K562 (cell line): Measurements from ENCODE around the gene CT55. TPM values are rescaled to one million over a fixed set of nuclear protein-coding genes. Genes with fewer than 3 reads are reported as not detected.

ENCODE experiments used
- CUX1 ChIP-seq: fragments of 200-800 bp; sonication (Bioruptor generic); IDR thresholded peaks from 2 replicates; pipeline ENCODE4 v1.6.1; 2016; ENCODE audit warnings: missing genetic modification characterization, missing compliant biosample characterization
- ETS2 ChIP-seq: IDR thresholded peaks from 2 replicates; pipeline ENCODE4 v1.6.1; 2016; ENCODE audit warnings: borderline replicate concordance, missing genetic modification characterization, mild to moderate bottlenecking, moderate library complexity, missing compliant biosample characterization; ENCODE audit not compliant: poor library complexity, severe bottlenecking
- HDAC6 ChIP-seq: IDR thresholded peaks from 2 replicates; pipeline ENCODE4 v1.6.1; 2012; ENCODE audit warnings: low read depth, mild to moderate bottlenecking, control low read depth, inconsistent platforms, low read length, moderate library complexity
- KLF6 ChIP-seq: fragments of 250-450 bp; sonication (Bioruptor Pico); IDR thresholded peaks from 2 replicates; pipeline ENCODE4 v1.4.0; 2020; ENCODE audit warnings: mild to moderate bottlenecking, moderate library complexity, borderline replicate concordance
- WHSC1 ChIP-seq: IDR thresholded peaks from one replicate; pipeline ENCODE4 v1.6.1; 2012; ENCODE audit warnings: low read length, control low read depth, inconsistent platforms
- XRCC5 ChIP-seq: fragments of 200-400 bp; formaldehyde crosslinking; IDR thresholded peaks from 2 replicates; pipeline ENCODE4 v1.6.1; 2017; ENCODE audit warnings: low read depth, mild to moderate bottlenecking, low read length
- ZKSCAN3 ChIP-seq: fragments of 250-450 bp; sonication (Bioruptor Pico); IDR thresholded peaks from 2 replicates; pipeline ENCODE4 v1.4.0; 2020
- polyA plus RNA-seq, 8 experiments: library from polyadenylated mRNA; depleted of rRNA in 4 of 8; stranded (reverse) in 5 of 8; unstranded in 3 of 8; fragments of >200 nt; fragmentation: Nextera tagmentation in 2 of 8; fragmentation: Illumina TruSeq in 1 of 8; extraction: Ambion mirVana in 2 of 8; extraction: Trizol in 1 of 8; gene quantifications; 2 replicates each; pipeline versions ENCODE4 v1.2.1 to v1.2.3, GENCODE V29; 2011 to 2014; ENCODE audit warnings: inconsistent platforms in 1 of 8, missing spikeins in 1 of 8
- total RNA-seq, 7 experiments: library from RNA; depleted of rRNA in 6 of 7; stranded (reverse); fragments of >200 nt in 6 of 7; fragmentation: Illumina TruSeq in 2 of 7; extraction: Trizol in 2 of 7; gene quantifications; 2 replicates each; pipeline versions ENCODE4 v1.2.1 to v1.2.3, GENCODE V29; 2011 to 2021; ENCODE audit warnings: low replicate concordance in 1 of 7
- TF ChIP-seq, protein P1 (sequence below): fragments of 450-650 bp; IDR thresholded peaks from 2 replicates; pipeline ENCODE4 v1.6.1; 2016; ENCODE audit warnings: antibody characterized with exemption
- TF ChIP-seq, protein P2 (sequence below), 2 experiments: fragments of 450-650 bp; formaldehyde crosslinking in 1 of 2; IDR thresholded peaks; 2 replicates each; pipeline versions ENCODE4 v1.4.0 to v1.6.1; 2014 to 2020; ENCODE audit warnings: mild to moderate bottlenecking in 2 of 2, borderline replicate concordance in 1 of 2, low read depth in 1 of 2
- TF ChIP-seq, protein P3 (sequence below): fragments of 250-450 bp; sonication (Bioruptor Pico); IDR thresholded peaks from 2 replicates; pipeline ENCODE4 v1.4.0; 2020; ENCODE audit warnings: mild to moderate bottlenecking

The CT55 gene
- total and polyA plus RNA-seq, 9 of the 15 experiments (the other 6 are each of a cell fraction or from before 2014, with no cell fraction given) = 48.5 to 98.9 (median 73.2) TPM

DNA sequence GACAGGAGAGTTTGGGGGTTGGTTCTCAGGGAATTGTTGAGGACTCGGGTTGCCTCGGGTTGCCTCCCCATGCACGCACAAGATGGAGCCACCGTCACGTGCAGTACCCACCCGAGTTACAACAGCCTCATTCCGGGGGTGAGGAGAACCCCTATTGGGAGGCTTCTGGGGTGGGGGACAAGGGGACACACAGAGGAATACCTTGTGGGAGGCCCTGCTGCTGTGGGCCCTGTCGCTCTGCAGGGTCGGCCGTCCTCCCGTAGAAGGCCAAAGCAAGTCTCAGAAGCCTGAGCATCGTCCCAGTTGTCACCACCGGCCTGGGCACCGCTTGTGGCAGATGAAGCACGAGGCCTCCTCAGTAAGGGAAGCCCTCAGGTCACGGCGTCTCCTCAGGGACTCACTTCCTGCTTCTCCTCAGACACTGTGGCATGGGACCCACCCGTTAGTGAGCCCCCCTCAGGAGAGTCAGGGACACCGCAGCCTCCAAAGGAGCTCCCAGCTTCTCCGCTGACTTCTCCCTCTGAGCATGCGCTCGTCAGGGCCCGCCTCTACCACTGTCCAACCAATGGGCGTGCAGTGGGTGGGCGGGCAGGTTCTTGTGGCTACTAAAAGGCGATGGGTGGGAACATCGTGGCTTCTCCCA is at the start of gene CT55 (continued):
- TF ChIP-seq, protein P1, sequence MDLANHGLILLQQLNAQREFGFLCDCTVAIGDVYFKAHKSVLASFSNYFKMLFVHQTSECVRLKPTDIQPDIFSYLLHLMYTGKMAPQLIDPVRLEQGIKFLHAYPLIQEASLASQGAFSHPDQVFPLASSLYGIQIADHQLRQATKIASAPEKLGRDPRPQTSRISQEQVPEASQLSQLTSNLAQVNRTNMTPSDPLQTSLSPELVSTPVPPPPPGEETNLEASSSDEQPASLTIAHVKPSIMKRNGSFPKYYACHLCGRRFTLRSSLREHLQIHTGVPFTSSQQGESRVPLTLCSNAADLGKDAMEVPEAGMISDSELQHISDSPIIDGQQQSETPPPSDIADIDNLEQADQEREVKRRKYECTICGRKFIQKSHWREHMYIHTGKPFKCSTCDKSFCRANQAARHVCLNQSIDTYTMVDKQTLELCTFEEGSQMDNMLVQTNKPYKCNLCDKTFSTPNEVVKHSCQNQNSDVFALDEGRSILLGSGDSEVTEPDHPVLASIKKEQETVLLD = peak; percentile 85; the same call in 1 of the 2 replicates
- 0 out of 2 replicates have a peak, but pooled peaks have one; percentile 51 for TF ChIP-seq XRCC5
- no peak for TF ChIP-seq ZKSCAN3 (CRISPR knock-in tag)
- no peak for TF ChIP-seq HDAC6
- no peak for TF ChIP-seq WHSC1
- TF ChIP-seq, protein P2, sequence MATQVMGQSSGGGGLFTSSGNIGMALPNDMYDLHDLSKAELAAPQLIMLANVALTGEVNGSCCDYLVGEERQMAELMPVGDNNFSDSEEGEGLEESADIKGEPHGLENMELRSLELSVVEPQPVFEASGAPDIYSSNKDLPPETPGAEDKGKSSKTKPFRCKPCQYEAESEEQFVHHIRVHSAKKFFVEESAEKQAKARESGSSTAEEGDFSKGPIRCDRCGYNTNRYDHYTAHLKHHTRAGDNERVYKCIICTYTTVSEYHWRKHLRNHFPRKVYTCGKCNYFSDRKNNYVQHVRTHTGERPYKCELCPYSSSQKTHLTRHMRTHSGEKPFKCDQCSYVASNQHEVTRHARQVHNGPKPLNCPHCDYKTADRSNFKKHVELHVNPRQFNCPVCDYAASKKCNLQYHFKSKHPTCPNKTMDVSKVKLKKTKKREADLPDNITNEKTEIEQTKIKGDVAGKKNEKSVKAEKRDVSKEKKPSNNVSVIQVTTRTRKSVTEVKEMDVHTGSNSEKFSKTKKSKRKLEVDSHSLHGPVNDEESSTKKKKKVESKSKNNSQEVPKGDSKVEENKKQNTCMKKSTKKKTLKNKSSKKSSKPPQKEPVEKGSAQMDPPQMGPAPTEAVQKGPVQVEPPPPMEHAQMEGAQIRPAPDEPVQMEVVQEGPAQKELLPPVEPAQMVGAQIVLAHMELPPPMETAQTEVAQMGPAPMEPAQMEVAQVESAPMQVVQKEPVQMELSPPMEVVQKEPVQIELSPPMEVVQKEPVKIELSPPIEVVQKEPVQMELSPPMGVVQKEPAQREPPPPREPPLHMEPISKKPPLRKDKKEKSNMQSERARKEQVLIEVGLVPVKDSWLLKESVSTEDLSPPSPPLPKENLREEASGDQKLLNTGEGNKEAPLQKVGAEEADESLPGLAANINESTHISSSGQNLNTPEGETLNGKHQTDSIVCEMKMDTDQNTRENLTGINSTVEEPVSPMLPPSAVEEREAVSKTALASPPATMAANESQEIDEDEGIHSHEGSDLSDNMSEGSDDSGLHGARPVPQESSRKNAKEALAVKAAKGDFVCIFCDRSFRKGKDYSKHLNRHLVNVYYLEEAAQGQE (IDR thresholded peaks at IDR 0.05; ENCODE audit: borderline replicate concordance) = no peak
- TF ChIP-seq, protein P2 (CRISPR knock-in tag; IDR thresholded peaks at IDR 0.05; ENCODE audit: low read depth) = no peak
- TF ChIP-seq ETS2 (tag) = no peak
- TF ChIP-seq, protein P3, sequence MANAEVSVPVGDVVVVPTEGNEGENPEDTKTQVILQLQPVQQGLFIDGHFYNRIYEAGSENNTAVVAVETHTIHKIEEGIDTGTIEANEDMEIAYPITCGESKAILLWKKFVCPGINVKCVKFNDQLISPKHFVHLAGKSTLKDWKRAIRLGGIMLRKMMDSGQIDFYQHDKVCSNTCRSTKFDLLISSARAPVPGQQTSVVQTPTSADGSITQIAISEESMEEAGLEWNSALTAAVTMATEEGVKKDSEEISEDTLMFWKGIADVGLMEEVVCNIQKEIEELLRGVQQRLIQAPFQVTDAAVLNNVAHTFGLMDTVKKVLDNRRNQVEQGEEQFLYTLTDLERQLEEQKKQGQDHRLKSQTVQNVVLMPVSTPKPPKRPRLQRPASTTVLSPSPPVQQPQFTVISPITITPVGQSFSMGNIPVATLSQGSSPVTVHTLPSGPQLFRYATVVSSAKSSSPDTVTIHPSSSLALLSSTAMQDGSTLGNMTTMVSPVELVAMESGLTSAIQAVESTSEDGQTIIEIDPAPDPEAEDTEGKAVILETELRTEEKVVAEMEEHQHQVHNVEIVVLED = no peak
- TF ChIP-seq KLF6 (CRISPR knock-in tag) = no peak
- peak; percentile 71; the same call in 1 of the 2 replicates for TF ChIP-seq CUX1 (CRISPR knock-in tag)
